Testis (tissue), 2 donors: ENCODE measurements around the gene RCOR2.

Experiments
- CTCF ChIP-seq, 3 experiments: fragments of 450-650 bp in 2 of 3; fragments of 200-600 bp in 1 of 3; sonication (generic) in 1 of 3; IDR thresholded peaks; one replicate each; pipeline ENCODE4 v1.5.1; 2016 to 2019; ENCODE audit warnings: antibody characterized with exemption in 3 of 3, mild to moderate bottlenecking in 2 of 3, moderate library complexity in 1 of 3
- POLR2A ChIP-seq: fragments of 450-650 bp; IDR thresholded peaks from one replicate; pipeline ENCODE4 v1.6.1; 2017; ENCODE audit warnings: antibody characterized with exemption, mild to moderate bottlenecking, moderate library complexity

GRCh38 chr11:63939397-63939891 lies 22.5 kb upstream of the RCOR2 start:
- TF ChIP-seq CTCF (IDR thresholded peaks at IDR 0.05) = no peak
- no peak for TF ChIP-seq POLR2A
